ENCODE results near the gene ISYNA1. TPM values are rescaled to one million over a fixed set of nuclear protein-coding genes. Genes with fewer than 3 reads are reported as not detected.

Gene ISYNA1
- total and polyA plus RNA-seq, 2 of the 8 experiments (the other 6 are each of a cell fraction or from before 2014, with no cell fraction given) = 207 to 264 TPM

DNA sequence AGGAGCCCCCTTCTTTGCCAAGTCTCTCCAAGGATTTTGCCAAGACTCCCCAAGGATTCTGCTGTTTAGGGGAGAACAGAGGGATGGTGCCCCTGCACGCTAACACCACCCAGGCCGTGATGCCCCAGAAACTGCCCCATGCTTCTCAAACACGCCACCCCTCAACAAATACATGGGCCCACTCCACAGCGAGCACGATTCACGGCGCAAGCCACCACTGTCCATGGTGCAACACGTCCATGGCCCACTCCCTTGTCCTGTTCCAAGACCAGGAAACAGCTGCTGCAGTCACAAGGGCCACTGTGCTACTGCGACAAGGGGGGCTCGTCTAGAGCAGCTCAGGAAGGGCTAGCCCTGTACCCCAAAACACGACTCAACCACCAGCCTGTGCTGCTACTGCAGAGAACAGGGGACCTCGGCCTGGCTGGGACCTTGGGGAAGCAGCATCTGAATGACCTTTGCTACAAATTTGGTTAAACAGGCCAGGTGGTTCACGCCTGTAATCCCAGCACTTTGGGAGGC is 36.5 kb upstream of the ISYNA1 start (continued):
- TF ChIP-seq KDM1A (IDR thresholded peaks at IDR 0.05; ENCODE audit: borderline replicate concordance, low read length) = no peak
- no peak for TF ChIP-seq NANOG (IDR thresholded peaks at IDR 0.05; ENCODE audit: insufficient read depth, low read depth, low read length, poor library complexity, severe bottlenecking)
- no peak for TF ChIP-seq TEAD4 (IDR thresholded peaks at IDR 0.05; ENCODE audit: low read depth, low read length)
